ENCODE data around the gene ABCD1. TPM values are rescaled to one million over a fixed set of nuclear protein-coding genes. Genes with fewer than 3 reads are reported as not detected.
A peak's percentile ranks its signal among the peaks of the same experiment; 100 is the strongest.

ABCD1 gene
- total and polyA plus RNA-seq, 10 of the 15 experiments (the other 5 are each of a cell fraction or from before 2014, with no cell fraction given) = 0.13 to 6.5 (median 1.4) TPM

DNA sequence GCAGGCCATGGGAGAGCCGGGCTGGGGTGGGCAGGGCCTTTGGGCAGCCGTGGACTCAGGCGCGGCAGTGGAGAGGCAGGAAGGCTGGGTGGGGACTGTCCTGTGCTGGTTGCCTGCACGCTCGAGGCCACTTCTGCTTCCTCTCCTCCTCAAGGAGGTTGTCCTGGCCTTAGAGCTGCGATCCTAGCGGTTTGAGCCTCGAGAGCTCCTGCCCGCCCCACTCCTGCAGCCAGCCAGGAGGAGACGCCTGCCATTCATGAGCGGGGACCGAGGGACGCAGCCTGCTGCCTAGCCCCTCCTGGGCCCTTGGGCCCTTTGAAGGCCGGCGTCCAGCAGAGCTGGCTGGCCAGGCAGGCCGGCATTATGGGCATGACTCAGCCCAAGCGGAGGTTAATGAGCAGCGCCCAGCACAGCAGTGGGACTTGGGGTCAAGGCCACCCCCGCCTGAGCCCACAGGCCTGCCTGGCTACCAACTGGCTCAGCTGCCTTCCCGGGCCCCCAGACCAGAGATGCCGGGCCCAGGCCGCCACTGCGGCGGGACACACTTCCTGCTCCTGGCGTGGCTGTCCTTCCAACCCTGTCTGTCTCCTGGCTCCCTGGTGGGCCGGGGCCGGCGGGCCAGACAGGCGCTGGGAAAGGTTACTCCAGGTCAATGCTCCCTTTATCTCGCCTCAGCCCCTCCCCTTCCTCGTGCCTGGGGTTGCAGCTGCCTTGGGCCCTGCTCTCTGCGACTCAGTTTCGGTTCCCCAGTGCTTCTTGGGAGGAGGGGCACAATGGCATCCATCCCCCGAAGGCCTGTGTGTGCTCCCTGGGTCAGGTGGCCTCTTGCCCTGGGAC lies 1.8 kb downstream of the ABCD1 start (continued):
- TF ChIP-seq FOS (IDR thresholded peaks at IDR 0.05; ENCODE audit: borderline replicate concordance, extremely low read depth, insufficient read length) (no peak), NBN (IDR thresholded peaks at IDR 0.05) (no peak), SP1 (IDR thresholded peaks at IDR 0.05; ENCODE audit: low read depth, low read length) (peak; percentile 51), POLR2AphosphoS5 (IDR thresholded peaks at IDR 0.05; ENCODE audit: low read length) (no peak), MYB (IDR thresholded peaks at IDR 0.05; ENCODE audit: borderline replicate concordance, low read depth, low read length) (no peak), SMARCA5 (IDR thresholded peaks at IDR 0.05) (no peak), NR2F1 (conservative IDR thresholded peaks at IDR 0.05) (peak; percentile 84), SUPT20H (IDR thresholded peaks at IDR 0.05; ENCODE audit: borderline replicate concordance, control insufficient read depth, low read depth, low read length) (no peak), IRF4 (IDR thresholded peaks at IDR 0.05; ENCODE audit: low read depth, low read length) (peak; percentile 87), CBX5 (IDR thresholded peaks at IDR 0.05; ENCODE audit: low read depth) (no peak), ATF7 (IDR thresholded peaks at IDR 0.05; ENCODE audit: low read depth) (no peak), BRCA1 (IDR thresholded peaks at IDR 0.05; ENCODE audit: low read depth, low read length) (no peak), CHD2 (IDR thresholded peaks at IDR 0.05; ENCODE audit: borderline replicate concordance, low read depth, low read length) (peak; percentile 85), EZH2 (IDR thresholded peaks at IDR 0.05; ENCODE audit: borderline replicate concordance, control insufficient read depth, low read depth, low read length) (no peak), MTA3 (IDR thresholded peaks at IDR 0.05; ENCODE audit: borderline replicate concordance, low read length) (no peak), ZZZ3 (IDR thresholded peaks at IDR 0.05; ENCODE audit: control insufficient read depth, insufficient read length, low read depth) (no peak), MEF2B (IDR thresholded peaks at IDR 0.05; ENCODE audit: partially characterized antibody, poor library complexity, severe bottlenecking) (no peak)
- TF ChIP-seq, protein P1, sequence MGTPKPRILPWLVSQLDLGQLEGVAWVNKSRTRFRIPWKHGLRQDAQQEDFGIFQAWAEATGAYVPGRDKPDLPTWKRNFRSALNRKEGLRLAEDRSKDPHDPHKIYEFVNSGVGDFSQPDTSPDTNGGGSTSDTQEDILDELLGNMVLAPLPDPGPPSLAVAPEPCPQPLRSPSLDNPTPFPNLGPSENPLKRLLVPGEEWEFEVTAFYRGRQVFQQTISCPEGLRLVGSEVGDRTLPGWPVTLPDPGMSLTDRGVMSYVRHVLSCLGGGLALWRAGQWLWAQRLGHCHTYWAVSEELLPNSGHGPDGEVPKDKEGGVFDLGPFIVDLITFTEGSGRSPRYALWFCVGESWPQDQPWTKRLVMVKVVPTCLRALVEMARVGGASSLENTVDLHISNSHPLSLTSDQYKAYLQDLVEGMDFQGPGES (IDR thresholded peaks at IDR 0.05) = no peak
- TF ChIP-seq, protein P2, sequence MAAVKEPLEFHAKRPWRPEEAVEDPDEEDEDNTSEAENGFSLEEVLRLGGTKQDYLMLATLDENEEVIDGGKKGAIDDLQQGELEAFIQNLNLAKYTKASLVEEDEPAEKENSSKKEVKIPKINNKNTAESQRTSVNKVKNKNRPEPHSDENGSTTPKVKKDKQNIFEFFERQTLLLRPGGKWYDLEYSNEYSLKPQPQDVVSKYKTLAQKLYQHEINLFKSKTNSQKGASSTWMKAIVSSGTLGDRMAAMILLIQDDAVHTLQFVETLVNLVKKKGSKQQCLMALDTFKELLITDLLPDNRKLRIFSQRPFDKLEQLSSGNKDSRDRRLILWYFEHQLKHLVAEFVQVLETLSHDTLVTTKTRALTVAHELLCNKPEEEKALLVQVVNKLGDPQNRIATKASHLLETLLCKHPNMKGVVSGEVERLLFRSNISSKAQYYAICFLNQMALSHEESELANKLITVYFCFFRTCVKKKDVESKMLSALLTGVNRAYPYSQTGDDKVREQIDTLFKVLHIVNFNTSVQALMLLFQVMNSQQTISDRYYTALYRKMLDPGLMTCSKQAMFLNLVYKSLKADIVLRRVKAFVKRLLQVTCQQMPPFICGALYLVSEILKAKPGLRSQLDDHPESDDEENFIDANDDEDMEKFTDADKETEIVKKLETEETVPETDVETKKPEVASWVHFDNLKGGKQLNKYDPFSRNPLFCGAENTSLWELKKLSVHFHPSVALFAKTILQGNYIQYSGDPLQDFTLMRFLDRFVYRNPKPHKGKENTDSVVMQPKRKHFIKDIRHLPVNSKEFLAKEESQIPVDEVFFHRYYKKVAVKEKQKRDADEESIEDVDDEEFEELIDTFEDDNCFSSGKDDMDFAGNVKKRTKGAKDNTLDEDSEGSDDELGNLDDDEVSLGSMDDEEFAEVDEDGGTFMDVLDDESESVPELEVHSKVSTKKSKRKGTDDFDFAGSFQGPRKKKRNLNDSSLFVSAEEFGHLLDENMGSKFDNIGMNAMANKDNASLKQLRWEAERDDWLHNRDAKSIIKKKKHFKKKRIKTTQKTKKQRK (IDR thresholded peaks at IDR 0.05; ENCODE audit: low read depth, low read length) = no peak
- TF ChIP-seq, protein P3, sequence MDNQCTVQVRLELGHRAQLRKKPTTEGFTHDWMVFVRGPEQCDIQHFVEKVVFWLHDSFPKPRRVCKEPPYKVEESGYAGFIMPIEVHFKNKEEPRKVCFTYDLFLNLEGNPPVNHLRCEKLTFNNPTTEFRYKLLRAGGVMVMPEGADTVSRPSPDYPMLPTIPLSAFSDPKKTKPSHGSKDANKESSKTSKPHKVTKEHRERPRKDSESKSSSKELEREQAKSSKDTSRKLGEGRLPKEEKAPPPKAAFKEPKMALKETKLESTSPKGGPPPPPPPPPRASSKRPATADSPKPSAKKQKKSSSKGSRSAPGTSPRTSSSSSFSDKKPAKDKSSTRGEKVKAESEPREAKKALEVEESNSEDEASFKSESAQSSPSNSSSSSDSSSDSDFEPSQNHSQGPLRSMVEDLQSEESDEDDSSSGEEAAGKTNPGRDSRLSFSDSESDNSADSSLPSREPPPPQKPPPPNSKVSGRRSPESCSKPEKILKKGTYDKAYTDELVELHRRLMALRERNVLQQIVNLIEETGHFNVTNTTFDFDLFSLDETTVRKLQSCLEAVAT (IDR thresholded peaks at IDR 0.05) = no peak
- TF ChIP-seq, protein P4, sequence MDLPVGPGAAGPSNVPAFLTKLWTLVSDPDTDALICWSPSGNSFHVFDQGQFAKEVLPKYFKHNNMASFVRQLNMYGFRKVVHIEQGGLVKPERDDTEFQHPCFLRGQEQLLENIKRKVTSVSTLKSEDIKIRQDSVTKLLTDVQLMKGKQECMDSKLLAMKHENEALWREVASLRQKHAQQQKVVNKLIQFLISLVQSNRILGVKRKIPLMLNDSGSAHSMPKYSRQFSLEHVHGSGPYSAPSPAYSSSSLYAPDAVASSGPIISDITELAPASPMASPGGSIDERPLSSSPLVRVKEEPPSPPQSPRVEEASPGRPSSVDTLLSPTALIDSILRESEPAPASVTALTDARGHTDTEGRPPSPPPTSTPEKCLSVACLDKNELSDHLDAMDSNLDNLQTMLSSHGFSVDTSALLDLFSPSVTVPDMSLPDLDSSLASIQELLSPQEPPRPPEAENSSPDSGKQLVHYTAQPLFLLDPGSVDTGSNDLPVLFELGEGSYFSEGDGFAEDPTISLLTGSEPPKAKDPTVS (IDR thresholded peaks at IDR 0.05; ENCODE audit: low read depth, low read length) = no peak
- TF ChIP-seq, protein P5, sequence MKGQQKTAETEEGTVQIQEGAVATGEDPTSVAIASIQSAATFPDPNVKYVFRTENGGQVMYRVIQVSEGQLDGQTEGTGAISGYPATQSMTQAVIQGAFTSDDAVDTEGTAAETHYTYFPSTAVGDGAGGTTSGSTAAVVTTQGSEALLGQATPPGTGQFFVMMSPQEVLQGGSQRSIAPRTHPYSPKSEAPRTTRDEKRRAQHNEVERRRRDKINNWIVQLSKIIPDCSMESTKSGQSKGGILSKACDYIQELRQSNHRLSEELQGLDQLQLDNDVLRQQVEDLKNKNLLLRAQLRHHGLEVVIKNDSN (IDR thresholded peaks at IDR 0.05; ENCODE audit: borderline replicate concordance, extremely low read length, insufficient read depth, low read depth, low read length) = peak; percentile 66
